Esophagus squamous epithelium (tissue), 4 donors: ENCODE measurements around the gene TIE1.

Experiments used
- POLR2A ChIP-seq, 4 donors: fragments of 450-650 bp; IDR thresholded peaks; one replicate each; pipeline ENCODE4 v1.6.1; 2017; ENCODE audit warnings: antibody characterized with exemption in 4 of 4, mild to moderate bottlenecking in 4 of 4, moderate library complexity in 3 of 4
- TF ChIP-seq, protein P1 (sequence below), 6 experiments: fragments of 450-650 bp in 4 of 6; fragments of 200-600 bp in 2 of 6; sonication (generic) in 2 of 6; IDR thresholded peaks; one replicate each; pipeline ENCODE4 v1.5.1; 2016 to 2019; ENCODE audit warnings: antibody characterized with exemption in 6 of 6, mild to moderate bottlenecking in 4 of 6, moderate library complexity in 4 of 6

DNA sequence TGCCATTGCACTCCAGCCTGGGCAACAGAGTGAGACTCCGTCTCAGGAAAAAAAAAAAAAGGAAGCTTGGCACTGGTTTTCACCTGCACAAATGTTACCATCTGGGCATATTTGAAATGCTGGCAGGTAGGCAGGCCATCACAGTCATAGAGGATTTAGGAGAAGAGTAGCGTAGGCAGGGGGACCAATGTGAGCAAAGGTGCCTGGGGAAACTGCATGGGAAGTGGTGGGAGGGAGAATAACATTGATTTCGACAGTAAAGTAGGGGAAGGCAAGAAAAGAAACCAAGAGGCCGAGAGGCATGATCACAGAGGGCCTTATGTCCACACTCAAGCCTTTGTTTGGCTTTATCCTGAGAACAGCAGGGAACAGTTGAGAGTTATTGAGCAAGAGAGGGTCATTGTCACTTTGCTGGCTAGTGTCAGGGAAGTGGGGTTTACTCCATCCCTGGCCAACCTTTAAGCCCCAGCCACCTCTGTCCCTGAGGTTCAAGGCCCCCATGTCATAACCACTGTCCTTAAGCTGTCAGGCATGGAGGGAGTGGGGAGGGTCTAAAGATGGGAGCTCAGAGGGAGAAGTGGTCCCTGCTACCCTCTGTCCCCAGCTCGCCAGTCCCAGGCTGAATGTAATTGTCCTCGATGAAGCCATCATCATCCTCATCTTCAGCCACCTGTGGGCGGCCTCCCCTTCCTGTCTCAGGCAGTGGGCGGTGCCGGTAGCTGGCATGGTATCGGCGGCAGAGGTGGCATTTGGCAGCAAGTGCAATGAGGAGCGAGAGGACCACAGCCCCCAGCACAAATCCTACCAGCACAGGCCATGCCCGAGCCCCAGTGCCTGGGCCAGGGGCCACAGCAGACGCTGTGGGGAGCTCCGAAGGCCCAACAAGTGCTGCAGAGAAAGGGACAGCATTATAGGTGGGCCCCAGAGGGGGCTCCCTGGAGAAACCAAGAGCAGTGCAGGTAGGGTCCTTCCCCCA, 18.3 kb upstream of the TIE1 start:
- TF ChIP-seq, protein P1, sequence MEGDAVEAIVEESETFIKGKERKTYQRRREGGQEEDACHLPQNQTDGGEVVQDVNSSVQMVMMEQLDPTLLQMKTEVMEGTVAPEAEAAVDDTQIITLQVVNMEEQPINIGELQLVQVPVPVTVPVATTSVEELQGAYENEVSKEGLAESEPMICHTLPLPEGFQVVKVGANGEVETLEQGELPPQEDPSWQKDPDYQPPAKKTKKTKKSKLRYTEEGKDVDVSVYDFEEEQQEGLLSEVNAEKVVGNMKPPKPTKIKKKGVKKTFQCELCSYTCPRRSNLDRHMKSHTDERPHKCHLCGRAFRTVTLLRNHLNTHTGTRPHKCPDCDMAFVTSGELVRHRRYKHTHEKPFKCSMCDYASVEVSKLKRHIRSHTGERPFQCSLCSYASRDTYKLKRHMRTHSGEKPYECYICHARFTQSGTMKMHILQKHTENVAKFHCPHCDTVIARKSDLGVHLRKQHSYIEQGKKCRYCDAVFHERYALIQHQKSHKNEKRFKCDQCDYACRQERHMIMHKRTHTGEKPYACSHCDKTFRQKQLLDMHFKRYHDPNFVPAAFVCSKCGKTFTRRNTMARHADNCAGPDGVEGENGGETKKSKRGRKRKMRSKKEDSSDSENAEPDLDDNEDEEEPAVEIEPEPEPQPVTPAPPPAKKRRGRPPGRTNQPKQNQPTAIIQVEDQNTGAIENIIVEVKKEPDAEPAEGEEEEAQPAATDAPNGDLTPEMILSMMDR (IDR thresholded peaks at IDR 0.05), result no peak
- no peak for TF ChIP-seq POLR2A (IDR thresholded peaks at IDR 0.05)
